Panc1 (cell line): ENCODE data around the gene FAM187B.

Experiments
- CTCF ChIP-seq: fragments of 450-650 bp; IDR thresholded peaks from 2 replicates; pipeline ENCODE4 v1.5.1; 2017; ENCODE audit warnings: mild to moderate bottlenecking
- POLR2AphosphoS5 ChIP-seq: IDR thresholded peaks from 2 replicates; pipeline ENCODE4 v1.6.1; 2012; ENCODE audit warnings: mild to moderate bottlenecking, low read depth, low read length, moderate library complexity
- REST ChIP-seq, 2 experiments: IDR thresholded peaks; 2 replicates each; pipeline ENCODE4 v1.6.1; 2011 to 2012; ENCODE audit warnings: low read depth in 2 of 2, control low read depth in 1 of 2, low read length in 1 of 2, mild to moderate bottlenecking in 1 of 2, moderate library complexity in 1 of 2; ENCODE audit not compliant: insufficient read depth in 1 of 2
- TCF7L2 ChIP-seq: IDR thresholded peaks from 2 replicates; pipeline ENCODE4 v1.6.1; 2011; ENCODE audit warnings: mild to moderate bottlenecking, low read depth, low read length, inconsistent platforms

- TF ChIP-seq CTCF (no peak), POLR2AphosphoS5 (no peak), REST (IDR thresholded peaks at IDR 0.05; ENCODE audit: insufficient read depth in 1 of 2, low read depth in 2 of 2, low read length in 1 of 2) (no peak), TCF7L2 (no peak)
Measured at GRCh38 chr19:35249848-35250711, 21.5 kb upstream of the FAM187B start.
